ENCODE measurements around the gene KISS1R.

DNA sequence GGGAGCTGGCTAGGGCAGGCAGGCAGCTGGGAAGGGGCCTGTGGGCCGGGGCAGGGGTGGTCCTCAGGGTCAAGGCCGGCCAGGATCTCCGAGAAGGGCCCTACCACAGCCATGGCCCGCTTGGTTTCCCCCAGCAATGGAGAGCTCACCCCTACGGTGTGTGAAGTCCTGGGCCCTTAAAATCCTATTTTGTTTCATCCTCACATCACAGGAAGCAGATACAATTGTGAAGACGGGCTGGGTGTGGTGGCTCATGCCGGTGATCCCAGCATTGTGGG is 15.1 kb upstream of the KISS1R start:
- no peak for TF ChIP-seq POLR2A (IDR thresholded peaks at IDR 0.05)
- TF ChIP-seq, protein P1, sequence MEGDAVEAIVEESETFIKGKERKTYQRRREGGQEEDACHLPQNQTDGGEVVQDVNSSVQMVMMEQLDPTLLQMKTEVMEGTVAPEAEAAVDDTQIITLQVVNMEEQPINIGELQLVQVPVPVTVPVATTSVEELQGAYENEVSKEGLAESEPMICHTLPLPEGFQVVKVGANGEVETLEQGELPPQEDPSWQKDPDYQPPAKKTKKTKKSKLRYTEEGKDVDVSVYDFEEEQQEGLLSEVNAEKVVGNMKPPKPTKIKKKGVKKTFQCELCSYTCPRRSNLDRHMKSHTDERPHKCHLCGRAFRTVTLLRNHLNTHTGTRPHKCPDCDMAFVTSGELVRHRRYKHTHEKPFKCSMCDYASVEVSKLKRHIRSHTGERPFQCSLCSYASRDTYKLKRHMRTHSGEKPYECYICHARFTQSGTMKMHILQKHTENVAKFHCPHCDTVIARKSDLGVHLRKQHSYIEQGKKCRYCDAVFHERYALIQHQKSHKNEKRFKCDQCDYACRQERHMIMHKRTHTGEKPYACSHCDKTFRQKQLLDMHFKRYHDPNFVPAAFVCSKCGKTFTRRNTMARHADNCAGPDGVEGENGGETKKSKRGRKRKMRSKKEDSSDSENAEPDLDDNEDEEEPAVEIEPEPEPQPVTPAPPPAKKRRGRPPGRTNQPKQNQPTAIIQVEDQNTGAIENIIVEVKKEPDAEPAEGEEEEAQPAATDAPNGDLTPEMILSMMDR (IDR thresholded peaks at IDR 0.05), result no peak
